GM18870 (cell line): ENCODE data around the gene ELL2.
A peak's percentile ranks its signal among the peaks of the same experiment; 100 is the strongest.
"Not testable (repeated sequence)": the region's sequence is repeated elsewhere in the genome, so short reads cannot be mapped to it uniquely, and the experiment has no call there.

Source experiments
- ATAC-seq: cut with Tn5 transposase; IDR thresholded peaks from one replicate; pipeline ENCODE4 v1.9.1; 2021; ENCODE audit warnings: moderate library complexity; ENCODE audit not compliant: unreplicated experiment

Gene ELL2

GRCh38 chr5:95862671-95863382 is 98.8 kb downstream of the ELL2 start:
- ATAC-seq: no peak

GRCh38 chr5:95861864-95862561 is 99.6 kb downstream of the ELL2 start:
- ATAC-seq: no peak

DNA sequence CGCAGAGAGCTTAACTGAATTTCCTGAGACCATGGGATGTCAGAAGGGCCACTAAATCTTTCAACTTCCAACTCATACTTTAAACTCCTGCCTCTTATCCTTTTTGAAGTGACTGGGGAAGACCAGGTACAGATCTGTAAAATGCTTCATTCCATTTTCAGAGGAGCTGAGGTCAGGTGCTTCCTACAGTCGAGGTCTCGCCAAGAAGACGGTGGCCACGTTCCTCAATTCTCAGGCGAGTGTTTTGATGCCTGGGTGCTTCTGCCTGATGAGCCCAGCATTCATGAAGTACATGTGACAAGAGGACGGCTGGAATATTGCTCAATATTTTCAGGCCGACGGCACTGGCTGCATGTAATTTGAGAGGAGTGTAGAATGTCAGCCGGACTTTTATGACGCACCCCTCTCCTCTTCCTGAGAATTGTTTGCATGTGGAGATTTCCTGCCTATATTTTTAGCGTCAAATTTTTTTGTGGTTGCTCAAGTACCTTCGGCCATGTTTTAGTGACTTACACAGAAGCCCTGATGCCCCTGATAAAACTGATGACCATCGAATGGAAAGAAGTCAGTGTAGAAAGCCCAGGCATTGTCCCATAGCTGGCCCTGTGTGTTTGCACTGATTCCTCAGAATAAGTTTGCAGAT is 100.3 kb downstream of the ELL2 start:
- no peak for ATAC-seq

- ATAC-seq: no peak
Observed at GRCh38 chr5:95859661-95860060, 102.0 kb downstream of the ELL2 start.

DNA sequence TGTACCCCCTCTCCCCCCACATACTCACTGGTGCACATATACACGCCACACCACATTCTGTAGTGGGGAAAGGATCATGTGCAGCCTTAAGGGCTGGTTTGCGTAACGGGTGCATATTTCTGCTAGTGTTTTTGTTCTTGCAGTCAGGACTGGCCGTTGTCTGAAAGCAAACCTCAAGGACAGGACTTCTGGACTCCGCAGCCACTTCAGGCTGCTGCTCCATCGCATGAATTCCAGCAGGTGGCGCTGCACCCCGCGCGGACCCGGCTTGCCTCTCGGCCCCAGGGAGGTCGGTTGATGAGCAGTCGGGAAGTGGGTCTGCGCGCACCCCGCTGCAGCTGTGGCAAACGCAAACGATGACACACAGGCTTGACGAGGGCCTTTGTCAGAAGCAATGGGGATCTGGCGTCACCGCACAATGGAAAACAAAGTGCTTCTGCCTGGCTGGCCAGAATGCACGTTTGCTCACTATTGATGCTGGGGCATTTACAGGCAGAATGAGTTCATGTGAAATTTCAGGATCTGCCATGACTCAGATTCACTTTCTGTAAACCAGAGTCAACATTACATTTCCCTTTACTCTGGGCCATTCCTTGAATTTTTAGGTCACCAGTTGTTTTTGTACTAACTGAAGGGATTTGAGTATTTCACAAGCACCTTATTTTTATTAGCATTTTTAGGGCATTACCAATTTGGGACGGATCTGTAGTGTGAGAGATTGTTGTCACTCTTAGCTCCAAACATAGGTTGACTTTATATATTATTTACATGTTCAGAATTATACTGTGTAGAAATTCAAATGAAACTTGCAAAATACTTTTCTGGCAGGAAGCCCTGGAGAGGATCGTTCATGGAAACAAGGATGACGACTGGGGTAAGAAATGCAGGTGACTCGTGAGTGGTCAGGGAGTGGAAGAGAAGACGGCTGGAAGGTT is 102.7 kb downstream of the ELL2 start:
- peak; percentile 66 for ATAC-seq

GRCh38 chr5:95858023-95858461 is 103.6 kb downstream of the ELL2 start:
- no peak for ATAC-seq

DNA sequence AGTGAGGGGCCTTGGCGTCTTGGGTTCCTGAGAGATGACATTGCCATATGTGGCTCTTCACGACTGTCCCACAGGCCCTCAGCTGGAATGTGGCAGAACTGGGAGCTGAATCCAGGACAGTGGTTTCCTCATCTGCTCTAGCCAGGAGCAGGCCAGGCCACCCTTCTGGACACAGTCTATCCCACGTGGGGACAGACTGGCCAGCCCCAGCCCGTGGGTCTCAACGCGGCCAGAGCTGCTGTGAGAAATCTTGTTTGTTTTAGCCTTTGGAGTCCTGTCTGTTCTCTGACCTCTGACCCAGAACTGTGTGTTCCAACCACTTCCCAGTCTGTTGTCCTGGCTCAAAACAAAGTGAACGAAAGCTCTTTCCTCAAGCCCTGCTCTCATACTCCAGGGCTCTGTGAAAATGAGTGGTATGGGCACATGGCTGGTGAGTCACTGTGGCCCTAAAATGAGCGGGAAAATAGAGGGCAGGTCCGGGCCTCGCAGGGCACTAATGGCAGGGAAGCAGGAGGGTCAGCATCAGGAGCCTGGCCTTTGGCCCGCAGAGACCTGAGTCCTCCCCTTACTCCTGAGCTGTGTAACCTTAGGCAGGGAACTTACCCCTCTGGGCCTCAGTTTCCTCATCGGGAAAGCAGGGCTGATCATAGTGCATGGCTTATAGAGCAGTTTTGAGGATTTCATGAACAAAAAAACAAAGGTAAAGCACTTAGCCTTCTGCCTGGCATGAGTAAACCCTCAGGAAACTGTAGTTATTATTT is 104.3 kb downstream of the ELL2 start:
- no peak for ATAC-seq

DNA sequence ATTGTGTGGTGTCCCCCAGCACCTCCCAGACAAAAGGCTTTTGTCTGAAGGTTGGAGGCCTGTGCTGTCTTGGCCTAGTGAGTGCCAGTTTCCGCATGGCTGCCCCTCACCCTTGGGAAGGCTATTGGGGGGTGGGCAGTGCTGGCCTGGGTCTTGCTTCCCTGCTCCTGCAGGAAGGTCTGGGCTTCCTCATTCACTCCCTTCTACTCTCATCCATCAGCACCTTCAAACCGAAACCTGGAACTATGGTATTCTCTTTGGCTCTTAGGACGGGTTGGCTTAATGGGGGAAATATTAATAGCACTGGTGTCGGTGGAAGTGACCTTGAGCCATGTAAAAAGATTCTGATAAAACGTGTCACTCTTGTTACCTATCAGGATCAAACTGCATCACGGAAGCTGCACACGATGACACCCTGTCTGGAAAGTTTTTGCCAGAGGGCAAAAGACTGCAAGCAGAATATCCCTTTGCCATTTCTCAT is 105.1 kb downstream of the ELL2 start:
- no peak for ATAC-seq

DNA sequence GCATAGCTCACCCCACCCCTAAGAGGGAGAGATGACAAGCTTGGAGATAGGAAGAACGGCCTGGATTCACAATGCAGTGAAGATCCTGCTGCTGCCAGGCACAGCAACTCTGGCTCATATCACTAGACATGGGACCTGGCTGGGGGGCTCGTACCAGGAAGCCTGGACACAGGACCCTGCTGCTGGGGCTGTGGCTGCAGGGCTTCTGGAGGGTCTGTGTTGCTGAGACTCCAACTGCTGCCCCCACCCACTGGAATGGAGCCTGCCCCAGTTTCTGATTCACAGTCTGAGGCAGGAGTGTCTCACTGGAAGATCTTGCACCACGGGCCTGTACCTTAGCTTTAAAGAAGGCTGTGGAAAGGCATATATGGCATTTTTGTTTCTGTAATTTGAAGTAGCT is 108.2 kb downstream of the ELL2 start:
- ATAC-seq: no peak

DNA sequence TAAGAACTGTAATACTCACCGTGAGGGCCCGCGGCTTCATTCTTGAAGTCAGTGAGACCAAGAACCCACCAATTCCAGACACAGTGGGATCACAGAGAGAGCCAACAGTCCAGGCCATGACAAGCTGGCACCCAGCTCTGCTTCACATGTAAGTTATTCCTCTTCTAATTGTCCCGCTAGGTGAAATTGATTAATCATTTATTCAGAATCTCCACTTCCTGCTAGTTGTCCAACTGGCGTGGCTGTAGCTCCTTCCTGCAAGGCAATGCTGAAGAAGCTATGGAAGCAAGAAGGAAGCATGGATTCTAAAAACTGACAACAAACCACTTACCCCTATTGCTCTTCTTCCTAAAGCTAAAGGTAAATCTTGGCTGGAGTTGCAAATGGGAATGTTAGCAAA is 109.1 kb downstream of the ELL2 start:
- ATAC-seq: no peak

- ATAC-seq: not testable (repeated sequence)
Observed at GRCh38 chr5:95851141-95851540, 110.5 kb downstream of the ELL2 start.

GRCh38 chr5:95850391-95850894 is 111.2 kb downstream of the ELL2 start:
- ATAC-seq: no peak

DNA sequence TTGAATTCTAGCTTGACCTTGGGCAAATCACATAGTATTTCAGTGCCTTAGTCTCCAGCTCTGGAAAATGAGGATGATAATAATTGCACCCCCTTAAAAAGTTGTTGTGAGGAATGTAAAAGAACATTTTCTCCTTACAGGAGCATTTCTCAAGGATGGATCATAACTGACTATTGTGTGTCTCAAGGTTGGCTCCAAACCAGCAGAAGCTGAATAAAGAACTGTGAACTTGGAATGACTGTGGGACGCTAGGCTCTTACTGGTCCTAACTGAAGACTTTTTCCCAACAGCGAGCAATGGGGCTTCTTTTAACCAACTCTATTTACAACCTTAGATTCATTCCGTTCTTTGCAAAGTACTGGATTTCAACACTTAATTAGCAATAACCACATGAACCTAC is 113.0 kb downstream of the ELL2 start:
- no peak for ATAC-seq

DNA sequence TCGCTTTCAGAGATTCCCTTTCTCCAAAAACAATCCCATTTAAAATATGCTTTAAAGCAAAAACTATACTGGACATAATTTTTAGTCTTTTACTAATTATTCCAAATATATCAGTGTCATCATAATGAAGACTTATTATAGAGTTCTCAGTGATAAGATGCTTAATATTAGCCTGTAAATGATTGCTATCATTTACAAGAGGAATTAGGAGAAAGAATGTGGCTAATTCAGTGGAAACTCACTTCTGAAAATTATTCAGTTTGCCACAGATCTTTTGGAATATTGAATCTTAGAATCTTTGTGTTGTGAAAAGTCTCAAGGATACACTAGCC is 114.4 kb downstream of the ELL2 start:
- ATAC-seq: no peak

GRCh38 chr5:95846554-95847260 is 114.9 kb downstream of the ELL2 start:
- ATAC-seq: peak; percentile 62

DNA sequence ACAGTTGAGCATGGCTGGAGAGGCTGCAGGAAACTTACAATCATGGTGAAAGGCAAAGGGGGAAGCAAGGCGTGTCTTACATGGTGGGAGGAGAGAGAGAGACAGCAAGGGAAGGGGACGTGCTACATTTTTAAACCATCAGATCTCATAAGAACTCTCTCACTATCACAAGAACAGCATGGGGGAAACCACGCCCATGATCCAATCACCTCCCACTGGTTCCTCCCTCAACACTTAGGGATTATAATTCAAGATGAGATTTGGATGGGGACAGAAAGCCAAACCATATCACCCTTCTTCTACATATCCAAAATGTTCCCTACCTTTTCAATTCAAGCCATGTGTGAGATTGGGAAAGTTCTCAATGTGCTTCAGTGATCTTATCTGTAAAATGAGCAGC is 116.3 kb downstream of the ELL2 start:
- no peak for ATAC-seq

GRCh38 chr5:95843733-95844223 is 117.9 kb downstream of the ELL2 start:
- ATAC-seq: no peak

DNA sequence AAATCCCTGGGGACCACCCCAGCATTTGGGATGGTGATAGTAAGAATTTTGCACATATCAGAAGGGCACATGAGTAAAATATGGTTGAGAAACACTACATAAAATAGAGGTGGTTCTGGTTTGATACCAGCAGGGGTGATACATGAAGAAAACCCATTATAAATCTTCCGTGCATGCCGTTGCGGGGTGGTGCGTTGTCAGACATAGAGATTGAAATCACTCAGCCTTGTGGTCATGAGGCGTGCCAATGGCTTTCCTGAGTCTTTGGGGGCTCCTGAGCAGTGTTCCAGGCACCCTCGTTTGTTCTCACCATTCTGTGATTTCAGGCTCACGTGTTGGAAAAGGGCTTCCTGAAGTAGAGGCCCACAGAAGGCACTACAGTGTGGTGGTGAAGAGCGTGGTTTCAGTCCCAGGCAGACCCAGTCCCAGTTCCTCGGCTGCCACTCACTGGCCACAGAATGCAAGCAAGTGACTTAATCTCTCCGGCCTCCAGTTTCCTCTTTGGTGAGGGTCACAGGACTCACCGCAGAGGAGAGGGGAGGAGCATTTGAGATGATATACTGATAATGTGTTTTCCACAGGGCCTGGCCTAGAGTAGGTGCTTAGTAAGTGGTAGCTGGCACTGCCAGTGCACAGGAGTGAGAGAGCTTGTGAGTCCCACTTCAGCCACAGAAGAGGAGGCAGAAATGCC is 118.7 kb downstream of the ELL2 start:
- peak; percentile 77 for ATAC-seq
